K562 (cell line): ENCODE data around the gene C2orf42. TPM values are rescaled to one million over a fixed set of nuclear protein-coding genes. Genes with fewer than 3 reads are reported as not detected.
A peak's percentile ranks its signal among the peaks of the same experiment; 100 is the strongest.

ENCODE experiments used
- BCLAF1 ChIP-seq, 2 experiments: fragments of 450-650 bp in 1 of 2; IDR thresholded peaks; 2 replicates each; pipeline ENCODE4 v1.6.1; 2011 to 2017; ENCODE audit warnings: low read depth in 2 of 2, antibody characterized with exemption in 1 of 2, borderline replicate concordance in 1 of 2, low read length in 1 of 2, mild to moderate bottlenecking in 1 of 2, mixed read lengths in 1 of 2; ENCODE audit not compliant: control insufficient read depth in 1 of 2
- CEBPG ChIP-seq, 3 experiments: fragments of 200-800 bp in 1 of 3; sonication (Bioruptor generic) in 1 of 3; sonication (generic) in 1 of 3; formaldehyde crosslinking in 1 of 3; IDR thresholded peaks in 2 of 3; conservative IDR thresholded peaks in 1 of 3; 2 replicates each; pipeline versions ENCODE4 v1.6.1 to v1.8.0; 2016 to 2022; ENCODE audit warnings: missing compliant biosample characterization in 2 of 3, missing genetic modification characterization in 2 of 3, mild to moderate bottlenecking in 1 of 3, missing genetic modification reagents in 1 of 3
- CREB5 ChIP-seq: fragments of 250-450 bp; sonication (Bioruptor Pico); IDR thresholded peaks from 2 replicates; pipeline ENCODE4 v1.5.0; 2020; ENCODE audit warnings: mild to moderate bottlenecking
- DDX20 ChIP-seq: fragments of 450-650 bp; IDR thresholded peaks from 2 replicates; pipeline ENCODE4 v1.6.1; 2016; ENCODE audit warnings: missing genetic modification characterization, low read depth, mild to moderate bottlenecking, missing compliant biosample characterization, moderate library complexity
- FIP1L1 ChIP-seq: fragments of 200-400 bp; formaldehyde crosslinking; IDR thresholded peaks from 2 replicates; pipeline ENCODE4 v1.6.1; 2018; ENCODE audit warnings: mild to moderate bottlenecking, low read depth, low read length; ENCODE audit not compliant: poor library complexity, severe bottlenecking
- FOSL1 ChIP-seq: fragments of 200-800 bp; sonication (Bioruptor generic); conservative IDR thresholded peaks from 2 replicates; pipeline ENCODE4 v1.6.1; 2016; ENCODE audit warnings: missing genetic modification characterization, missing compliant biosample characterization
- IRF2 ChIP-seq: sonication (generic); formaldehyde crosslinking; IDR thresholded peaks from 2 replicates; pipeline ENCODE4 v1.8.1; 2022; ENCODE audit warnings: mild to moderate bottlenecking, missing genetic modification reagents
- MED1 ChIP-seq: sonication (generic); formaldehyde crosslinking; IDR thresholded peaks from 2 replicates; pipeline ENCODE4 v1.8.1; 2023; ENCODE audit warnings: missing genetic modification reagents, borderline replicate concordance
- MLLT1 ChIP-seq, 2 experiments: fragments of 450-650 bp; IDR thresholded peaks; 2 replicates each; pipeline ENCODE4 v1.6.1; 2016
- SNRNP70 ChIP-seq: fragments of 200-400 bp; formaldehyde crosslinking; optimal IDR thresholded peaks from 2 replicates; pipeline ENCODE3; 2017; ENCODE audit warnings: low read depth, low read length
- TCF15 ChIP-seq: fragments of 250-450 bp; sonication (Bioruptor Pico); IDR thresholded peaks from 2 replicates; pipeline ENCODE4 v1.8.0; 2022; ENCODE audit warnings: moderate library complexity, mild to moderate bottlenecking, inconsistent platforms
- TSHZ1 ChIP-seq: fragments of 250-450 bp; sonication (Bioruptor Pico); IDR thresholded peaks from 2 replicates; pipeline ENCODE4 v1.4.0; 2020; ENCODE audit warnings: mild to moderate bottlenecking, moderate library complexity
- ZBTB7A ChIP-seq: IDR thresholded peaks from 2 replicates; pipeline ENCODE4 v1.6.1; 2011; ENCODE audit warnings: low read depth, mild to moderate bottlenecking, low read length, moderate library complexity, borderline replicate concordance; ENCODE audit not compliant: control insufficient read depth
- ZNF217 ChIP-seq: sonication (generic); formaldehyde crosslinking; IDR thresholded peaks from 2 replicates; pipeline ENCODE4 v1.8.0; 2022; ENCODE audit warnings: mild to moderate bottlenecking, missing genetic modification reagents
- polyA plus RNA-seq, 8 experiments: library from polyadenylated mRNA; depleted of rRNA in 4 of 8; stranded (reverse) in 5 of 8; unstranded in 3 of 8; fragments of >200 nt; fragmentation: Nextera tagmentation in 2 of 8; fragmentation: Illumina TruSeq in 1 of 8; extraction: Ambion mirVana in 2 of 8; extraction: Trizol in 1 of 8; gene quantifications; 2 replicates each; pipeline versions ENCODE4 v1.2.1 to v1.2.3, GENCODE V29; 2011 to 2014; ENCODE audit warnings: inconsistent platforms in 1 of 8, missing spikeins in 1 of 8
- total RNA-seq, 7 experiments: library from RNA; depleted of rRNA in 6 of 7; stranded (reverse); fragments of >200 nt in 6 of 7; fragmentation: Illumina TruSeq in 2 of 7; extraction: Trizol in 2 of 7; gene quantifications; 2 replicates each; pipeline versions ENCODE4 v1.2.1 to v1.2.3, GENCODE V29; 2011 to 2021; ENCODE audit warnings: low replicate concordance in 1 of 7

The C2orf42 gene
- total and polyA plus RNA-seq, 9 of the 15 experiments (the other 6 are each of a cell fraction or from before 2014, with no cell fraction given), result 4.6 to 10.9 (median 7.5) TPM

GRCh38 chr2:70133491-70134322, 57.1 kb downstream of the C2orf42 start (continued):
- TF ChIP-seq TCF15 (CRISPR knock-in tag) (0 out of 2 replicates have a peak, but pooled peaks have one; percentile 39), BCLAF1 (IDR thresholded peaks at IDR 0.05; ENCODE audit: borderline replicate concordance in 1 of 2, control insufficient read depth in 1 of 2, low read depth in 2 of 2, low read length in 1 of 2) (no peak), FIP1L1 (no peak), TSHZ1 (CRISPR knock-in tag) (no peak), SNRNP70 (no peak), FOSL1 (tag) (no peak), ZNF217 (CRISPR knock-in tag) (no peak), CEBPG (CRISPR knock-in tag; IDR thresholded peaks at IDR 0.05) (no peak), CEBPG (tag; conservative IDR thresholded peaks at IDR 0.05 in 1 of 2, IDR thresholded peaks at IDR 0.05 in 1 of 2) (no peak), IRF2 (CRISPR knock-in tag) (no peak), CREB5 (CRISPR knock-in tag) (no peak), MLLT1 (IDR thresholded peaks at IDR 0.05) (no peak), MED1 (CRISPR knock-in tag) (no peak), ZBTB7A (no peak), DDX20 (tag) (no peak)
